Glutamatergic neuron (in vitro differentiated cells): ENCODE data around the gene EML1. TPM values are rescaled to one million over a fixed set of nuclear protein-coding genes. Genes with fewer than 3 reads are reported as not detected.

Source experiments
- DNase-seq: peaks from one replicate; pipeline ENCODE4 v3.0.0; 2022
- H3K27ac Mint-ChIP-seq: one replicate; pipeline ENCODE4 v1.8.0; 2020; ENCODE audit warnings: mild to moderate bottlenecking, mixed read lengths, inconsistent platforms; ENCODE audit not compliant: unreplicated experiment
- H3K27me3 Mint-ChIP-seq: one replicate; pipeline ENCODE4 v1.8.0; 2020; ENCODE audit warnings: mild to moderate bottlenecking, moderate library complexity, mixed read lengths, inconsistent platforms; ENCODE audit not compliant: unreplicated experiment
- H3K36me3 Mint-ChIP-seq: one replicate; pipeline ENCODE4 v1.8.0; 2020; ENCODE audit warnings: mild to moderate bottlenecking, mixed read lengths, inconsistent platforms; ENCODE audit not compliant: unreplicated experiment
- H3K4me1 Mint-ChIP-seq: one replicate; pipeline ENCODE4 v1.8.0; 2020; ENCODE audit warnings: mild to moderate bottlenecking, low read depth, mixed read lengths, inconsistent platforms; ENCODE audit not compliant: unreplicated experiment
- H3K4me3 Mint-ChIP-seq: one replicate; pipeline ENCODE4 v1.8.0; 2020; ENCODE audit warnings: mild to moderate bottlenecking, mixed read lengths, inconsistent platforms; ENCODE audit not compliant: unreplicated experiment
- H3K9me3 Mint-ChIP-seq: one replicate; pipeline ENCODE4 v1.8.0; 2020; ENCODE audit warnings: mild to moderate bottlenecking, moderate library complexity, mixed read lengths, inconsistent platforms; ENCODE audit not compliant: unreplicated experiment
- total RNA-seq: library from RNA; stranded (reverse); fragmentation: NEBNext Ultra II Directional; extraction: Animal tissue kit (Norgen Biotek cat#: 25700); gene quantifications from one replicate; pipeline ENCODE4 v1.2.1, GENCODE V29; 2021; ENCODE audit not compliant: unreplicated experiment
- TF ChIP-seq, protein P1 (sequence below): fragments of 200-600 bp; sonication (generic); IDR thresholded peaks from one replicate; pipeline ENCODE4 v1.5.0; 2021; ENCODE audit not compliant: partially characterized antibody, unreplicated experiment

EML1 gene
- total RNA-seq, 1 donor from 2014 or later: 73.6 TPM

DNA sequence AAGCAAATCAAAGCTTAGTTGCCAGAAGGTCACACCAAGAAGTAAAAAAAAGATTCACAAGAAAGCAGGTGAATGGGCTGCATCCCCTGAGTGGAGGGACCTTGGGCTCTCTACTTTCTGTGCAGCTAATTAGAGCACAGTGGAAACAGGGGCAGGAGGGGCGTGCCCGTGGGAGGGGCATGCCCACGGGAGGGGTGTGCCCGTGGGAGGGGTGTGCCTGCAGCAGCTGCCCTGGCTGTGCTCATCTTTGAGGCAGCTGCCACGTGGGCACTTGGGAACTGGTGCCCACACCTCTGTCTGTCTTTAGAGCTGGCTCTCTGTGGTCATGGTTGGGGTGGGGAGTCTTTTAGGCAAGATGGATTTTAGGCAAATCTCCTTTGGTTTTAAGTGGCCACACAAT lies 60.0 kb downstream of the EML1 start:
- TF ChIP-seq, protein P1, sequence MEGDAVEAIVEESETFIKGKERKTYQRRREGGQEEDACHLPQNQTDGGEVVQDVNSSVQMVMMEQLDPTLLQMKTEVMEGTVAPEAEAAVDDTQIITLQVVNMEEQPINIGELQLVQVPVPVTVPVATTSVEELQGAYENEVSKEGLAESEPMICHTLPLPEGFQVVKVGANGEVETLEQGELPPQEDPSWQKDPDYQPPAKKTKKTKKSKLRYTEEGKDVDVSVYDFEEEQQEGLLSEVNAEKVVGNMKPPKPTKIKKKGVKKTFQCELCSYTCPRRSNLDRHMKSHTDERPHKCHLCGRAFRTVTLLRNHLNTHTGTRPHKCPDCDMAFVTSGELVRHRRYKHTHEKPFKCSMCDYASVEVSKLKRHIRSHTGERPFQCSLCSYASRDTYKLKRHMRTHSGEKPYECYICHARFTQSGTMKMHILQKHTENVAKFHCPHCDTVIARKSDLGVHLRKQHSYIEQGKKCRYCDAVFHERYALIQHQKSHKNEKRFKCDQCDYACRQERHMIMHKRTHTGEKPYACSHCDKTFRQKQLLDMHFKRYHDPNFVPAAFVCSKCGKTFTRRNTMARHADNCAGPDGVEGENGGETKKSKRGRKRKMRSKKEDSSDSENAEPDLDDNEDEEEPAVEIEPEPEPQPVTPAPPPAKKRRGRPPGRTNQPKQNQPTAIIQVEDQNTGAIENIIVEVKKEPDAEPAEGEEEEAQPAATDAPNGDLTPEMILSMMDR: no peak
- Mint-ChIP-seq H3K4me1 (no peaks in the 10 kb centered on the region), H3K27ac (no peak overlapping the region), H3K4me3 (no peak overlapping the region), H3K36me3 (no peaks in the 10 kb centered on the region), H3K27me3 (peaks cover 3% of the 10 kb centered on the region), H3K9me3 (no peaks in the 10 kb centered on the region)
- no peak for DNase-seq

DNA sequence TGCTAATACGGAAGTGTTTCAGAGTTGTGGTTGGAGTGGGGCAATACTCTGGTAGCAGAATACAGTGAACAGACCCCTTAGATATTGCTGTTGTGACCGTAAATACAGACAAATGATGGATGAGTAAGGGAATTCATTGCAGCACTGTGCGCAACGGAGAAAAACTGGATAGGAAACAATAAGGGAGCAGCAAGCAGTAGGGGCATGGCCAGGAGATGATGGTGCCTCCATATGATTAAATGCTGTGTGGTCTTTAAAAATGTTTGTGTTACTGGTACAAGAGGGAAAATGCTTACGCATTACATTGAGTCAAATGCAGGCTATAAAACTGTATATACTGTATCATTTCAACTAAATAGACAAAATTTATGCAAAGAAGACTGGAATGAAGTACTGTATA lies 61.6 kb downstream of the EML1 start:
- DNase-seq: no peak
- Mint-ChIP-seq H3K4me1 (peaks cover 2% of the 10 kb centered on the region), H3K4me3 (no peak overlapping the region), H3K9me3 (no peaks in the 10 kb centered on the region), H3K36me3 (no peaks in the 10 kb centered on the region), H3K27ac (no peak overlapping the region), H3K27me3 (peaks cover 3% of the 10 kb centered on the region)
- TF ChIP-seq, protein P1: no peak

DNA sequence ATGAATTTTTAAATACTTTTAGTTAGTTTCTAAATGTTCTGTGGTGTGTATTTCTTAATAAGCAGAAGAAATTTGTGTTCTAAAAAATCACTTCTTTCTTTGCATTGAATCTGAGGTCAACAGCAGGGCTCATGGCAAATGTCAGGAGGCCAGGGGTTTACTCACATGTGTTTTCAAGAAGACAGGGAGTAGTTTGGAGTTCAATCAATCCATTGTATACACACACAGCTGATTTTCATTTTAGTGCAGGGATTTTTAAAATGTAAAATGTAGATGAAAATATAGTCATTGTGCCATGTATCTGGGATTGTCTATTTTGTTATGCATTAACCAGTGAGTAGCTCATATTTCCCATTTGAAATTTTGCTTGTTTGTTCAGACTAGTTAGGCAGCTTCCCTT lies 62.1 kb downstream of the EML1 start:
- H3K36me3 Mint-ChIP-seq: no peaks in the 10 kb centered on the region
- TF ChIP-seq, protein P1: no peak
- H3K4me3 Mint-ChIP-seq: no peak overlapping the region
- H3K9me3 Mint-ChIP-seq: no peaks in the 10 kb centered on the region
- peaks cover 3% of the 10 kb centered on the region for H3K27me3 Mint-ChIP-seq
- H3K4me1 Mint-ChIP-seq: peaks cover 2% of the 10 kb centered on the region
- no peak for DNase-seq
- no peak overlapping the region for H3K27ac Mint-ChIP-seq

DNA sequence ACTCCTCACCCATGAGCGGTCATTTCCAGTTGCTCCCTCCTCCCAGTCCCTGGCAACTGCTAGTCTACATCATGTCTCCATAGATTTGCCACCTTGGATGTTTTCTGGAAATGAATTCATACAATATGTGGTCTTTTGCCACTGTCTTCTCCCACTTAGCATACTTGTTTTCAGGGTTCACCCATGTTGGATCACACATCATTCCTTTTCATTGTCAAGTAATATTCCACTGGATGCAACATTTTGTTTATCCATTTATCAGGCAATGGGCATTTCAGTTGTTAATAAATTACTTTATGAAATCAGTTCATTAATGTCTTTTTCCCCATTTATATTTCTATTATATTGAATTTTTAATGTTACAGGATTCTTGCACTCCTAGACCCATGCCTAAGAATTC lies 64.3 kb downstream of the EML1 start:
- no peak for DNase-seq
- H3K4me3 Mint-ChIP-seq: no peak overlapping the region
- peaks cover 3% of the 10 kb centered on the region for H3K4me1 Mint-ChIP-seq
- H3K27ac Mint-ChIP-seq: no peak overlapping the region
- TF ChIP-seq, protein P1: no peak
- no peaks in the 10 kb centered on the region for H3K36me3 Mint-ChIP-seq
- no peaks in the 10 kb centered on the region for H3K9me3 Mint-ChIP-seq
- peaks cover 3% of the 10 kb centered on the region for H3K27me3 Mint-ChIP-seq

DNA sequence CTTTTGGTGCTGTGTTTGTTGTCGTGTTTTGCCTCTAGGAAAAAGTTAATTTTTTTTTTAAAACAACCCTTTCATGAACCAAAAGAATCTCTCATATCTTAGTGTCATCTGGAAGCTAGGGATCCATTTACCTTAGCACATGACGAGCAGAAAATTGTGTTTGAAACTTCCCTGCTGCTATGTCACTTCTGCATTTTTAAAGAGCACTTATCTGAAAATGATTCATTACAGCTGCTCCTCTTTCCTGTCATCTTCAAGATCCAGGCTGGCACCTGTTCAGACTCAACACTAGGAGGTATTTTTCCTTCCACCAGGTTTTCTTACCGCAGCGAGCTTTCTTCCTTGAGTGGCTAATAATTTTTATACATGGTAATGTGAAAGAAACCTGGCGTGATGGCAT lies 67.0 kb downstream of the EML1 start:
- Mint-ChIP-seq H3K27ac (no peak overlapping the region), H3K9me3 (no peaks in the 10 kb centered on the region), H3K4me3 (no peak overlapping the region), H3K36me3 (peaks cover 3% of the 10 kb centered on the region), H3K4me1 (peaks cover 8% of the 10 kb centered on the region), H3K27me3 (peaks cover 3% of the 10 kb centered on the region)
- no peak for DNase-seq
- TF ChIP-seq, protein P1: no peak
